ENCODE data around the gene PRPF4.
"Not testable (repeated sequence)": the region's sequence is repeated elsewhere in the genome, so short reads cannot be mapped to it uniquely, and the experiment has no call there.

The PRPF4 gene

DNA sequence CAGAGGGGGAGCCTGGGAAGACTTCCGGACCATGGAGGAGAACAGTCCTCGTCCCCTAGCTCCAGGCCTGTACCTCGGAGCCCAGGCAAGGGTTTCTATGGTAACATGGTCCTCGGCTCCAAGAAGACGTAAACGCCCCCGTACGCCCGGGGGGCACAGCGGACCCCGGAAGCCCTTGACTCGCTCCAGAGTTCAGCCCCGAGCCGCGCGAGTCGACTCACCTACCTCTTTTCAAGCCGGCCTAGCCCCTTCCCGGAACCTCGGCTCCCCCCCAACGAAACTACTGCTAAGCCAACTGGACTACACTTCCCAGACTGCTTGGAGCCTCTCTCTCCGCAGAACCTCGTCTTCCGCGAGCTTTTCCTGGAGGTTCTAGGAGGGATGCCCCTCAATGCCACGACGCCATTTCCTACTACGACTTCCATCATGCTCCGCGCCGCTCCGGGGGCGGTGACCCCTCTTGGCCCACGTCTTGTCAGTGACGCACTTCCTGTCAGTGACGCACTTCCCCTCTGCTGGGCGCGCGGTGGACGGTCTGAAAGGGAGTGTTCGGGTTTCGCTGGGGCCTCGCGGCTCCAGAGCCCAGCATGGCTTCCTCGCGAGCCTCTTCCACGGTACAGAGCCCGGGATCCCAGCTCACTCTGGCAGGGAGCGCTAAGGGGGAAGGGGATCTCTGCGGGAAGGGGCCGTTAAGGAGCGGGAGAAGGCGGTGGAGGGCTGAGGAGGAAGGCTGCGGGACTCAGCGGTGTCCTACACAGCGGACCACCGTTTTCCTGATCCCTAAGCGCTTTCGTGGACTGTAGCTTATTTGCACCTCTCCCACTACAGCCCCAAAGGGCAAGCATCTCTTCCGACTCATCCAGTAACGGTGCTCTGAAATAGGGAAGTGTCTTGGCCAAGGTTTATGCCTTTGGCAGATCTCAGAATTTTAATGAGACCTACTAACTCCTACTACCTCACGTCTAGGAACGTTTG is at the start of gene PRPF4, which contains the start of gene CDC26:
Gene PRPF4, plus strand, starts transcription at position 502 of the 975 bp plus-strand sequence. Its CDS starts 86 bp downstream, at position 588.
Gene CDC26, minus strand, starts transcription at position 416 of the 975 bp plus-strand sequence. CDS start 3,065 bp downstream, outside the sequence.
- DNase-seq, result peak; percentile 95

DNA sequence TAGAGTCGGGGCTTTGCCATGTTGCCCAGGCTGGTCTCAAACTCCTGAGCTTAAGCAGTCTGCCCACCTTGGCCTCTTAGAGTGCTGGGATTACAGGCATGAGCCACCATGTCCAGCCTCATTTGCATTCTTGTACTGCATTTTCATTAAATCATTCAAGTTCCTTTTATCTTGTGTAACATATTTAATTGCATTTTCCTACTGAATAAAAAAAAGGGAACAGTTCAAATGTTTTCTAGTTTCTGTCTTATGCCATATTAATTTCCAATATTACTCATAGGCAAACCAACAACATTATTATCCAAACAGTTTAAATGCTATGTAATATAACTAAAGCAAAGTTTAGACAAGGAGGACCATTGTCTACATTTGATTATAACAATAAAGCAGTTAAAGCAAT is 48.0 kb upstream of the PRPF4 start:
- DNase-seq, result no peak

DNA sequence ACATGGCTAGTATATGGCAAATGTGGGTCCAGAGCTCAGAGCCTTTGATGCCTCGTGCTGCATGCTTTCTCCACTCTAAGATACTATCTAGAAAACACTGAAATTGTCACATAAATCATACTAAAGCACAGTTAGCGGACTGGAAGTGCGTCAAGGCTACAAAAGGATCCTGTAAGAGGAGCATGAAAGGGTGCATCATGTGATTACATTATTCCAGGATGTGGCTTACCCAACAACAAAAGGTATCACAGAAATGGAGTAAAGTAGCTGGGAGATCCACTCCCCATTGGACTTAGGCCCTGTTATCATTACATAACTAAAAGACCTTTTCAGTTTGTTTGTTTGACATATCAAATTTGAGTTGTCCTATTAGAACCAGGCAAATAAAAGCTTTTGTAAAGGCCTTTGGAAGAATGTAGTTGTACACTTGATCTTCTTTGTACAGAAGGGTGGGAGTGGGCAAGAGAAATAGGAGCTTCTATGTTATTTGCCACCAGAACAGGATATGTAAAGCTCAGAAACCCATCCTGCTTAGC is 47.3 kb upstream of the PRPF4 start:
- no peak for DNase-seq

DNA sequence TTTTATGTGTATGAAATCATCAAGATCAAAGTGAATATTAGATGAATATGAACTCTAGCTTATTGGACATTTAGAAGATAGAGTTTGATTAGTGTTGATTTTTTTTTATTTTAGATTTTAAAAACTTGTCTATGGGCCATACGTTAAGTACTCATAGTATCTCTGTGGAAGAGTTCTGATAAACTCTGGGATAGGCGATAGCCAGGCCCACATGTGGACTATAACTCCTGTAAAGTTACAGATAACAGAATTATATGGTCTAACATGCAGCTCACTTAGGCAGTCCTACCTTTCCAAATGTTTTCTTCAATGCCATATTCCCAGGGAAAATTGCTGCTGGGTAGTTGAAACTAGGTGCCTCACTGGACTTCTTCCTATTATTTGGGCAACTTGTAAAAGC is 43.8 kb upstream of the PRPF4 start:
- no peak for DNase-seq

DNA sequence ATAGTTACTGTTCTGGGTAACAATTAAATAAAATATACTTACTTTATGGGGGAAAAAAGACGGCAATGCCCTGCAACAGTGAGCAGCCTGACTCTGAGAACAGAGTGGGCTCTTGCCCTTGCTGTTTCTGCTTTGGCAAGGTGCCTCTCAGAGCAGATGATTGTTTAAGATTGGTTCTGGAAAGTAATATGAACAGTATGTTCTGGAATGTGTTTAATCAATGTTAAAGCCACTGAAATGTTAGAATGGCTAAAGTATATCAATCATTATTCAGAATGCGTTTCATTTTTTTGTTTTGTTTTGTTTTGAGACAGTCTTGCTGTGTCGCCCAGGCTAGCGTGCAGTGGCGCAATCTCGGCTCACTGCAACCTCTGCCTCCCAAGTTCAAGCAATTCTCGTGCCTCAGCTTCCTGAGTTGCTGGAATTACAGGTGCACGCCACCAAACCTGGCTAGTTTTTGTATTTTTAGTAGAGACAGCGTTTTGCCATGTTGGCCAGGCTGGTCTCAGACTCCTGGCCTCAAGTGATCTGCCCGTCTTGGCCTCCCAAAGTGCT is 39.7 kb upstream of the PRPF4 start:
- DNase-seq, result not testable (repeated sequence)

DNA sequence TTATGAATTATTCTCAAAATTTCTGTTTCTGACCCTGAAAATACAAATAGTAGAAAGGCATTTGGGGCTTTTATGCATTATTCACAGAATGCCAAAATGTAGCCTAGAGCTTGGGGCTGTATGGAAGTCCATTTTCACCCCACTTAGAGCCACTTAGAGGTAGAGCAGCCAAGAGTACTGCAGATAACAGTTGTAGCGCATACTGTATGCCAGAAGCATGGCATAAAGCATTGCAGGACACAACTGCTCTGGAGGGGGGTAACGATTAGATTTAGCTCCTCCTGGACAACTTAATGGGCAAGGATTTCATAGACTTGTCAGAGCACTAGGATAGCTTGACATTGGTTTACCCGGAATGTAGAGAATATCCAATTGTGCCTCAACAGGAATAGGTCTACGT is 38.4 kb upstream of the PRPF4 start:
- no peak for DNase-seq

DNA sequence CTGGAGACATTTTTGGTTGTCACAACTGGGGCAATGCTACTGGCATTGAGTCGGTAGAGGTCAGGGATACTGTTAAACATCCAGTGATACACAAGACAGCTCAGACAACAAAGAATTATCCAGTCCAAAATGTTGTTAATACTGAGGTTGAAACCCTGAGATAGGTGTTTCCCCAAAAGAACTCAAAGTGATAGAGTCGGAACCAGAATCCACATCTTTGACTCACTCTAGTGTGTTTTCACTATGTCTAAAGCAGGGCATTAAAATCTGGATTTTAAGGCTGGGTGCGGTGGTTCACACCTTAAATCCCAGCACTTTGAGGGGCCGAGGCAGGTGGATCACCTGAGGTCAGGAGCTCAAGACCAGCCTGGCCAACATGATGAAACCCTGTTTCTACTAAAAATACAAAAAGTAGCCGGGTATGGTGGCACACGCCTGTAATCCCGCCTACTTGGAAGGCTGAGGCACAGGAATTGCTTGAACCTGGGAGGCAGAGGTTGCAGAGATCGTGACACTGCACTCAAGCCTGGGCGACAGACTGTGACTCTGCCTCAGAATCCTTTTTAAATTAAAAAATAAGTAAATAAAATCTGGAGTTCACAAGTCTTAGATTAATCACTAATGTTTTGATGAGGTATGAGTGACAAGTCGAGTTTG is 37.1 kb upstream of the PRPF4 start:
- DNase-seq, result no peak

DNA sequence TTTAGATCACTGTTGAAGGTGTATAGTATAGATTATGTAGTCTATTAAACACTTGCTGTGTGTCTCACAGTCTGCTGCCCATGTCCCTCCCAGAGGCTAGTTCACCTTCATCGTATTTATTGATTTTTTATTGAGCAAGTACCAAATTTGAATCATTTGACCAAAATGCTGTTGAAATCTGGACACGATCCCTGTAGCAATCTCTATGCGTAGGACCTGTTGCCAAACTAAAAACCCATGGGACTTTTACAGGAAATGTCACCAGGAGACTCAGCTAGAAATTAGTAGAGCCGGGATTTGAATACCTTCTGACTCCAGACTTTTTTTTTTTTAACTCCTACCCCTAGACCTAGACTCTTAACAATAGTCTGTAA is 36.6 kb upstream of the PRPF4 start:
- DNase-seq, result no peak

DNA sequence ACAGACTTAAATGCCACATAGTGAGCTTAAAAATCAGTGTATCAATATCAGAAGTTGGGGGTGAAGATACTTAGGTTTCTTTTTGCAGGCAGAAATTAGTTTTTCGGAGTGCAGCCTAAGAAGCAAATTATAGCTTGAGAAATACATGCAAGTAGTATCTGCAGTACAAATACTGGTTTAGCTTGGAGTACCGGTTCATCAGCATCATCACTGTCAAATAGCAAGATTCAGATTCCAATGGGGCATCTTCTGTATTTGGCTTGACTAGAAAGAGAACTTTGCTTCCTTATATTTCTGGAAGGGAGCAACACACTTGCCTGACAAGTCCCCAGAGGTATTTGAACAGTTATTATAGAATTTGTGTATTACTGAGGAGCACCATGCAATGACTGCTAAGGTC is 34.3 kb upstream of the PRPF4 start:
- DNase-seq, result no peak

DNA sequence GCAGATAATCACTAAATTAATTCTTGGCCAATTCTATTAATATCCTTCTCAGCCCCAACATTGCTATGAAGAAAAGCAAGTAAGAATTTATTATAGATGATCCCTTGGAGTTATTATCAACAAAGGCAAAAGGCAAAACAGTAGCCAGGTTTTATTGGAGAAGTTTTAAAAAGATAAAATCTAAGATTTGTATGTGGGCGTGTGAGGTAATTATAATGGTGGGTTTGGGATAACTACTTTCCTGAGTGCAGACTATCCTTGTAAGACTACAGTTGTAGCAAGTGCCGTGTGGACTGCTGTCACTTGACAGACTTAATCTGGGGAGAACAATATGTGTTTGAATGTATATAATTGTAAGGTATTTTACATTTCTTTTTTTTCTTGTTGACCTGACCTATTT is 30.9 kb upstream of the PRPF4 start:
- DNase-seq, result no peak

DNA sequence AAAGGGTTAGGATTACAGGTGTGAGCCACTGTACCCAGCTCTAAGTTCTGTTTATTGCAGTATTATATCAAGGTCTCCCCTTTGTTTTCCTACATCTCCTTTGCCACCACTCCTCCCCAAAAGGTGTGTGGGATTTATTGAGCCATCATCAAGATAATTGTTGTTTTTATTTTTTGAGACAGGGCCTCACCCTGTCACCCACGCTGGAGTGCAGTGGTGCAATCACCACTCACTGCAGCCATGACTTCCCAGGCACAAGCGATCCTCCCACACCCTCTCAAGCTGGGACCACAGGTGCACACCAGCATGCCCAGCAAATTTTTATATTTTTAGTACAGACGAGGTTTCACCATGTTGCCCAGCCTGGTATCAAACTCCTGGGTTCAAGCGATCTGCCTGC is 29.6 kb upstream of the PRPF4 start:
- no peak for DNase-seq

DNA sequence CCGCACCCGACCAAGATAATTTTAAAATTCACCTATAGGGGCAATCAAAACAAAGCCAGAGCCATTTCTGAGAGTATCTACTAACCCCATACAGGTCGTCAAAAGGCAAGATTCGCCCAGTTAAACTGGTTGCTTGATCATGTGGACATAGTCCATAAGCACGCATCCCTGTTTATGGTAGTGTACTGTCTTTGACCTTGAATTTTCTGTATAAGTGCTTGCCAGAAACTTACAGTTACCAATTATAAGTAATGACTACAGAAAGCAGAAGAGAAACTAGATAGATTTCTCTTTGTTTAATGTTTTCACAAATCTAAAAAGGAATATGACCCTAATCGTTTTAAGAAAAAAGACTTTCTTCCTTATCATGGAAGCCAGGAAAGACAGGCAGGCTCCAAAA is 28.5 kb upstream of the PRPF4 start:
- no peak for DNase-seq

DNA sequence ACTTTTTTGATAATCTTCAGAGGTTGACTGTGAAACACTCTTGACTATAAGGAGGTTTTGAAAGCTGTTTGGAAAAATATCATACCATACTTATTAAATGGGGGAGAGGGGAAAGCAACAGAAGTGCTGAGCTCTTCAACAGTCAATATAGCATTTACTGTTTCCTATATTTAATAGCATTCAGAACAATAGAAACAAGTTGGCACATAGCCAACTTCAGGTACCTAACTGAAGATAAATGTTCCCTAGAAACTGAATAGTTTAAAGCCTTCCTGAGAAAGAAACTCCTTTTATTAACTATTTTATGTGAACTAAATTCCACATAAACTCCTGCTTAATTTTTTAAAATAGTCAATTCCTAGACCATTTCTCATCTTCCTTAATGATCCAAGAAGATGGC is 27.8 kb upstream of the PRPF4 start:
- no peak for DNase-seq

DNA sequence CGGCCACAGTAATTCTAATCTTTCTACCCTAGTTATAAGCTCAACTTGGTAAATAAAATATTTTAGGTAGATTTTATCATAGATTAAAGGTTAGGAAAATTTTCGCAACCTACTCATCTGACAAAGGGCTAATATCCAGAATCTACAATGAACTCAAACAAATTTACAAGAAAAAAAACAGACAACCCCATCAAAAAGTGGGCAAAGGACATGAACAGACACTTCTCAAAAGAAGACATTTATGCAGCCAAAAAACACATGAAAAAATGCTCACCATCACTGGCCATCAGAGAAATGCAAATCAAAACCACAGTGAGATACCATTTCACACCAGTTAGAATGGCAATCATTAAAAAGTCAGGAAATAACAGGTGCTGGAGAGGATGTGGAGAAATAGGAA is 25.8 kb upstream of the PRPF4 start:
- not testable (repeated sequence) for DNase-seq

DNA sequence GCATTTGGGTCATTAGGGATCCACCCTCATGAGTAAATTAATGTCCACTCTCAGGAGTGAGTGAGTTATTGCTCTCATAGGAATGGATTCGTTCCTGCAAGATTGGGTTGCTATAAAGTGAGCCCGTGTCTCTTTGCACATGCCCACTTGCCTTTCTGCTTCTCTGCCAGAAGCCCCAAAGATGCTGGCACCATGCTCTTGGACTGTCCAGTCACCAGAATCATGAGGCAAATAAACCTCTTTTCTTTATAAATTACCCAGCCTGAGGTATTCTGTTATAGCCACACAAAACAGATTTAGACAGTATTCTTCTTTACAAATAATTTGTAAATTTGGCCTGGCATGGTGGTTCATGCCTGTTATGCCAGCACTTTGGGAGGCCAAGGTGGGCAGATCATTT is 24.7 kb upstream of the PRPF4 start:
- no peak for DNase-seq

DNA sequence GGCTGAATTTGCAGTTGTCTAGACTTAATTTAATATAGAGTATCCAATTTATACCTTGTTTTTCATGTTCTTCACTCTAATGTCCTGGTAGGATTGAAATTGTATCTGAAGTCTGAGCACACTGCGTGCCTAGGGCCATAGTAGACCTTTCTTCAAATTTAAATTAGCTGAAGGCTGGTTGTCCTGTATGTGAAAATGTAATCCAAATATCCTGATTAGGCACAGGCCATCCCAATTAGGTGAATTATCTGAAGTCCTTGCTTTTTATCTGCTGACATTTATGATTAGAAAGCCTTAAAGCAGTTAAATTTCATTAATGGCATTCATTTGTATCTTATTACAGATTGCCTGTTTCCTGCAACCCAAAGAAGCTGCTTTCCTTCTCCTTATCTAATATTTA is 20.5 kb upstream of the PRPF4 start:
- no peak for DNase-seq

DNA sequence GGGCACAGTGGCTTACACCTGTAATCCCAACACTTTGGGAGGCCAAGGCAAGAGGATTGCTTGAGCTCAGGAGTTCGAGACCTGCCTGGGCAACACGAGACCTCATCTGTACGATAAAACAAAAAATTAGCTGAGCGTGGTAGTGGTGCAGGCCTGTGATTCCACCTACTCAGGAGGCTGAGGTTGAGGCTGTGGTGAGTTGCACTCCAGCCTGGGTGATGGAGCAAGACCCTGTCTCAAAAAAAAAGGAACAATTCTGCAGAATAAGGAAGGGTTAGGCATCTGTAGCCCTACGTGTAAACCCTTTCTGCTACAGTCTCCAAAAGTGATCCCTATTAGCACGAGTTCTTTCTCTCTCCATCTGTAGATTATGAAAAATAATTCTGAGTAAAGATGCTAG is 20.0 kb upstream of the PRPF4 start:
- DNase-seq, result no peak

DNA sequence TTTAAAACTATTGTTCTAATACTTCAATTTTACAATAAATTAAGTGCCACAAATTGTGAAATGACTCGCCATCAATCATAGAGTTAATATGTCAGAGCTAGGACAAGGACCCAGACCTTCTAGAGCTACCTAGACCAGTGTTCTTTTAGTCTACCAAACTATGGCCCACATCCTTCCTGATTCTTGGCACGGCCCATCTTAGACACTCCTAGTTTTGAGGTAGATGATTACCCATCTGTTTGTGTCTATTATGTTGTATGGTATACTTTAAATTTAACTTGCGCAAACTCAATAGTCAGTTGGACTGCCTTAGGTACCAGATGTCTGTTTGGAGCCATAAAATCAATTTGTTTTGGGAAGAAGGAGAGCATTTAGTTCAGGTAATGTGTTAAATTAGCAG is 17.6 kb upstream of the PRPF4 start:
- no peak for DNase-seq

DNA sequence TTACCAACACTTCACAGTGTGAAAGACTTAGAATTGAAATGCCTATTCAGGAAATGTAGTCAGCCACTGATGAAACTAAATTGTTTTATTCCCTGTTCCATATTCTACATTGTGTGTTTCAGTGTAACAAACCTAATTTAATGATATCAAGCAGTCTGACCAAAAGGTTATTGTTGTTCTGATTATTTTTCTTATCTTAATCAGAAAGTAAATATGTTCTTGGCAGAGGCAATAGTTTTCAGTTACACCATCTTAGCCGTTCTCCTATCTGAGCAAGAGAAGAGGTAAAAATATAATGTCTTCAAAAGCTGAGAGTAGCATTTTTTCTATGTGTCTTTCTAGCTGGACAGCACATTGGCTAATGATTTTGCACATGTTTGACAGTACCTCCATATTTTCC is 17.2 kb upstream of the PRPF4 start:
- no peak for DNase-seq

DNA sequence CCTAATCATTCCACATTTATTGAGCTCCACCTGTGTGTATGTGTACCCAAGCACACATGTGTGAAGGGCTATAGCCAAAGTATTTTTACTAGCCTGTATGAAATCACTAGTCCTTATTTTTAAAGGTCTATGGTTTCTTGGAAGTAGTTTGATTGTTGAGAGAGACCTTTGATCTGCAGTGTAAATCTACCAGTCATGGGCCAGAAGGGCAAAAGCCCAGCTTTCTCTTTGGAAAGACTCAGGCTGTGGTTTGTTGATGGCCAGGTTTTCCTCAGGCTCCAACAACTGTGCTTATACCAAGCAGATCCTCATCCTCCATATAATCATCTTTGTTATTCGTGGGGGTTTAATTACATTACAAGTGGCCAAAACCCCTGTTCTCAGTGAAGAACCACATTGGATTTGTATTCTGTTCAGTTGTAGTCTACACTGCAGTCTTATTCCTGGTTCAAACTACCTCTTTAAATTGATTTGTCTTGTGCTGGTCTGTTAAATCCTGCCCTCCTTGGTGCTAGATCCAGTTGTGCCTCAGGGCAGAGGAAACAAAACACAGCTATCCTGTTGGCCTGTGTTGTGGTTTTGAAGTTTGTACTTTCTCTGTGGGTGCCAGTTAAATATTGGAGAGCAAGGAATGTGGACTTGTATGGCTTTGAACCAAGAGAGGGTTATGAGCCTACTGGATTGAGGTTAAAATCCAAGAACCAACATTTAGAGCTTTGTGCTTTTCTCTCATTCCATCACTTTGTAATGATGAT is 13.4 kb upstream of the PRPF4 start:
- no peak for DNase-seq

DNA sequence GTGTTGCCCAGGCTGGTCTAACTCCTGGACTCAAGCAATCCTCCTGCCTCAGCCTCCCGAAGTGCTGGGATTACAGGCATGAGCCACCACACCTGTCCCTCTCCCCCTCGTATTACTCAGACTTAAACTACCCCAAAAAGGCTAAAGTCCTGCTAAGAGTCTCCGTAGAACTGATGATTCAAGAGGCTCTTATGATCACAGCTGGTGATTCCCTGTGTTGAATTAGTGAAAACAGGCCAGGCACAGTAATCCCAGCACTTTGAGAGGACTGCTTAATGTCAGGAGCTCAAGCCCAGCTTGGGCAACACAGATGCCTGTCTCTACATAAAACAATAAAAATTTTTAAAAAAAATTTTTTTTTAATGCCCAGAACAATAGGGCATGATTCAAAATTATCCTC is 9.3 kb upstream of the PRPF4 start:
- DNase-seq, result no peak

DNA sequence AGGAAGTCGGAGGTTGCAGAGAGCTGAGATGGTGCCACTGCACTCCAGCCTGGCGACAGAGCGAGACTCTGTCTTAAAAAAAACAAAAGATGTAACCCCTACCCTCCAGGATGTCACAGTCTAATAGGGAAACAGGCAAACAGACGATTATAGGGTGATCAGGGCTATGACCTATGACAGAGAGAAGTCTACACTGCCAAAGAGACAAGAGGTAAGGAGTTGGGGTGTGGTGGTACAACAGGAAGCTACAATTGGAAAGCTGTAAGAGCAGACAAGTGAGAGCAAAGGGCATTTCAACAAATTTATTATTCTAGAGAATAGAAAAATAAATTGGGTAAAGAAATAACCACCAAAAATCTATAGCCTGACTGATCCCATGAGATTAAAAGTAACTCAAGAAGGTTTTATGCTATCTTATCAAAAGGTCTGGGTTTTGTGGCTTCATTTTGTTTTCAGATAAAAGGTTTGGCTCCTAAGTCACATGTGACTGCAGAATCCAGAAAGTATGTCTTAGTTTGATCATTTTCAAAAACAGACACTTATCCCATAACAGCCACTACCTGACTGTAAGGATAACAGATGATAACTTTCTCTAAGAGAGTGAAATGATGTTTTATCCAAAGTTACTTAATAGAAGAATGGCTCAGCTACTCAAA is 7.4 kb upstream of the PRPF4 start:
- no peak for DNase-seq
